ENCODE data around the gene GFPT2. TPM values are rescaled to one million over a fixed set of nuclear protein-coding genes. Genes with fewer than 3 reads are reported as not detected.

GFPT2 gene
- total and polyA plus RNA-seq, 9 of the 15 experiments (the other 6 are each of a cell fraction or from before 2014, with no cell fraction given), result 0.07 to 0.14 (median 0.08) TPM; not detected in 6

- ATAC-seq (no peak), FAIRE-seq (no peak), DNase-seq (ENCODE audit: extremely low read depth in 1 of 4, low spot score in 3 of 4) (no peak)
- ChIA-PET POLR2A (interaction anchor here (1.1 kb wide), 1 partner anchor 13 kb away, joined by 3 read pairs; no protein-coding TSS in a partner anchor), CTCF (ENCODE audit: low intra/inter-chr PET ratio) (no interaction called here)
- Histone ChIP-seq H3K9ac (ENCODE audit: insufficient read depth in 1 of 2, low read depth in 2 of 2, low read length in 2 of 2) (no peak overlapping the region), H3K36me3 (ENCODE audit: control insufficient read depth, insufficient read depth, low read length) (no peaks in the 10 kb centered on the region), H3K9me1 (ENCODE audit: control insufficient read depth, insufficient read depth, low read length) (no peaks in the 10 kb centered on the region), H3K79me2 (ENCODE audit: control insufficient read depth, insufficient read depth, low read length) (no peaks in the 10 kb centered on the region), H3K9me3 (replicated peaks; ENCODE audit: control insufficient read depth, insufficient read depth, low read depth, low read length) (no peaks in the 10 kb centered on the region), H3K27ac (ENCODE audit: extremely low read depth, low read depth, low read length) (no peak overlapping the region), H3K4me1 (replicated peaks in 1 of 2; ENCODE audit: control insufficient read depth in 2 of 2, insufficient read depth in 2 of 2, low read length in 2 of 2) (peaks cover 0 to 3% of the 10 kb centered on the region in 2 experiments; a peak in 2 of 5 replicates), H3K4me3 (no peak overlapping the region), H2AFZ (ENCODE audit: low read depth, low read length) (no peak overlapping the region), H3K27me3 (ENCODE audit: control insufficient read depth in 2 of 2, insufficient read depth in 2 of 2, low read length in 2 of 2) (peaks cover 31 to 82% of the 10 kb centered on the region in 2 experiments; a peak in 4 of 5 replicates), H3K4me2 (ENCODE audit: insufficient read depth, low read length) (no peak overlapping the region), H4K20me1 (replicated peaks; ENCODE audit: control insufficient read depth, insufficient read depth, low read length) (0 out of 2 replicates have a peak, but pooled peaks cover 6% of the 10 kb centered on the region)
- intact Hi-C loops (cut with micrococcal nuclease), result no loop called here
- no TSS peak for BruUV-seq (replicated peaks)
- TF ChIP-seq L3MBTL2 (IDR thresholded peaks at IDR 0.05) (no peak), ZNF511 (CRISPR knock-in tag; IDR thresholded peaks at IDR 0.05) (no peak), CBFA2T2 (conservative IDR thresholded peaks at IDR 0.05) (no peak), CREBBP (IDR thresholded peaks at IDR 0.05; ENCODE audit: low read depth, low read length) (no peak), SLC30A9 (CRISPR knock-in tag; IDR thresholded peaks at IDR 0.05) (no peak), CC2D1A (IDR thresholded peaks at IDR 0.05) (no peak), SMAD3 (CRISPR knock-in tag; conservative IDR thresholded peaks at IDR 0.05) (no peak), ZNF263 (CRISPR knock-in tag; IDR thresholded peaks at IDR 0.05; ENCODE audit: borderline replicate concordance) (no peak), TBP (optimal IDR thresholded peaks at IDR 0.05; ENCODE audit: low read depth, low read length) (no peak), KLF10 (CRISPR knock-in tag; IDR thresholded peaks at IDR 0.05) (no peak), NCOA4 (IDR thresholded peaks at IDR 0.05; ENCODE audit: partially characterized antibody) (no peak), SMARCB1 (IDR thresholded peaks at IDR 0.05; ENCODE audit: insufficient read length, low read depth) (no peak), PHTF2 (CRISPR knock-in tag; IDR thresholded peaks at IDR 0.05) (no peak)
- in situ Hi-C loops (cut with MboI), result no loop called here
- WGBS (ENCODE audit: insufficient coverage, low coverage, missing lambda C conversion rate), result 2% methylated on average over 10 of the region's 14 CpGs
Observed at GRCh38 chr5:180346358-180346757, 6.8 kb downstream of the GFPT2 start.

Measured in K562 (cell line).